CD4-positive, alpha-beta T cell treated with Interleukin-15 for 1 hour (primary cell): Measurements from ENCODE around the gene NINL.
A peak's percentile ranks its signal among the peaks of the same experiment; 100 is the strongest.

Experiments used
- DNase-seq: peaks from one replicate; pipeline ENCODE4 v3.0.0-alpha.2; 2020

The NINL gene

DNA sequence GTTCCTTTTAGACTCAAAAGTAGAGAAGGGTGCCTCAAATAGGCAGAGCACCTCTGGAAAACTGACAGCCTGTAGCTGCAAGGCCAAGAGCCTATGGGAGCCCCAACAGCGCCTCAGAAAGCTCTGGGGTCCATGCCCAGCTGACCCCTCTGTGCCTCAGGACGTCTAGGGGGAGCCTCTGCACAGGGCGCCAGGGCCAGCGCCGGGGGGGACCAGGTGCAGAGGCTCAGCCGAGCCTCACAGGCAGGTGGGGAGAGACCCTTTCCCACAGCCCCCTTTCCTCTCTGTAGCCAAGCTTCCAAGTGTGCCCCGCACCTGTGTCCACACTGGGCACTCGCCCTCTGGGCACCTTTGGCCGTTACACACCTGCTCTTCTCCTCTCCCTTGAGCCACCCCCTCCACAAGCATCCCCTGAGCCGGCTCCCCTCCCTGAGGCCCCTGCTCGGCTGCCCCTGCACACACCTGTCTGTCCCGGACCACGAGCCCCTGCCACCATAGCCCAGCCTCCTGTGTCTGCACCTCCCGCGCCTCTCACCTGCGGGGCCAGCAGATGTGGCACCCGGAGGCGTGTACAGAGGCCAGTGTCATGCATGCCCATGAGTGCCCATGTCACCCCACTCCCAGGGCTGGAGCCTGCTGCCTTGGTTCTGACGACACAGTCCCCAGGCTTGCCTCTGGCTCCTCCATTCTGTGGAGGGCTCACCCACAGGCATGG, 124.6 kb downstream of the NINL start:
- no peak for DNase-seq

DNA sequence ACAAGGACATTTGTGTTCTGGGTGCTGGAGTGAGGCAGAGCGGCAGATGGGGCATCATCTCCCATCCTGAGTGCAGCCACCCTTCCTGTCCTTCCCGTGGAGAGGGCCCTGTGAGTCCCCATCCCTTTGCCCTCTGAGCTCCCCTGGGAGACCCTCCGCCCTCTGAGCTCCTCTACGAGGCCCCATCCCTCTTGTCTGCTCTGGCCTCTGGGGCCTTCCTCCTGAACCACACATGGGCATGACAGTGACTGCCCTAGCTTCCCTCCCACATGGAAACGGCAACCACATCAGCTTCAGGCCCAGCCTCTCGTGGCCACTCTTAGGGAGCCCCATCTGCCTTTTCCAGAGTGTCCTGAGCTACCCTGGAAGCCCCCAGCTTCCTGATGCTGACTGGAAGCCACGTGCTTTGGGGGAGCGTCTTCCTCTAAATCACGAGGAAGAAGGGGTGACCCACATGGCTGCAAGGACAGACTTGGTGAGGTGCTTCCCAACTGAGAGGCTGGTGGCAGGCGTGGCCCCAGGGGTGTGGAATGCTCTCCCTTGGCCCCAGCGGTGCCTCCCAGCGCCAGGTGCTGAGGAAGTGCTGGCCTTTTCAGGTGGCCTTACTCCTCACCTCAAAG, 125.3 kb downstream of the NINL start:
- no peak for DNase-seq

DNA sequence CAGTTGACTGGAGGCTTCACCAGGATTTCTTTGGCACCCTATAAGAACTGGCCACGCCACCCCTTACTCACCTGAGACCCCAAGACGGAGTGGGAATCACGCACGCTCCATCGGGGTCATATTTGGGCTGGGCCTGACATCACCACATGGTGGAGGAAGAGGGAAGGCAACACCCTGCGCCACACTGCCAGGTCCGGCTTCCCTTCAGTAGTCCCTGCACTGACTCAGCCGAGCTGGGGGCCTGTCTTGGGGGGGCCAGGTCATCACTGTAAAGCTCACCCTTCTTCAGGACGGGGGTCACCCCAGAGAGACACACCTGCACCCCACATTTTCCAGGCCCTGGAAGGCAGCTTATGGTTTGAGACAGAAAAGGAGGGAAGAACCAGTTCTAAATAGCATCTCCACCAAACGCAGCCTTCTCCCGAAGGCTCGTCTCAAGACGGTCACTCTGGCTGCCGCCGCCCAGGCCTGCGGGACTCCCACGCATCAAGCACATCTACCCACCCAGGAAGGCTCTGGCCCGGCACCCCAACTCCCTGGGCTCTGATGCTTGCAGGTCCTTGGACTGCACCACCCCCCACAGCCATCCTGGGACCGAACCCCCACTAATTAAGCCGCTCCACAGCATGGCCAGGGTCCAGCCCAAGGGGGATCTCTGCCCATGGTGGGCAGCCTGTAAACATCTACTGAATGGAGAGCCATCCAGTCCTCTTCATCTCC, 126.1 kb downstream of the NINL start:
- no peak for DNase-seq

DNA sequence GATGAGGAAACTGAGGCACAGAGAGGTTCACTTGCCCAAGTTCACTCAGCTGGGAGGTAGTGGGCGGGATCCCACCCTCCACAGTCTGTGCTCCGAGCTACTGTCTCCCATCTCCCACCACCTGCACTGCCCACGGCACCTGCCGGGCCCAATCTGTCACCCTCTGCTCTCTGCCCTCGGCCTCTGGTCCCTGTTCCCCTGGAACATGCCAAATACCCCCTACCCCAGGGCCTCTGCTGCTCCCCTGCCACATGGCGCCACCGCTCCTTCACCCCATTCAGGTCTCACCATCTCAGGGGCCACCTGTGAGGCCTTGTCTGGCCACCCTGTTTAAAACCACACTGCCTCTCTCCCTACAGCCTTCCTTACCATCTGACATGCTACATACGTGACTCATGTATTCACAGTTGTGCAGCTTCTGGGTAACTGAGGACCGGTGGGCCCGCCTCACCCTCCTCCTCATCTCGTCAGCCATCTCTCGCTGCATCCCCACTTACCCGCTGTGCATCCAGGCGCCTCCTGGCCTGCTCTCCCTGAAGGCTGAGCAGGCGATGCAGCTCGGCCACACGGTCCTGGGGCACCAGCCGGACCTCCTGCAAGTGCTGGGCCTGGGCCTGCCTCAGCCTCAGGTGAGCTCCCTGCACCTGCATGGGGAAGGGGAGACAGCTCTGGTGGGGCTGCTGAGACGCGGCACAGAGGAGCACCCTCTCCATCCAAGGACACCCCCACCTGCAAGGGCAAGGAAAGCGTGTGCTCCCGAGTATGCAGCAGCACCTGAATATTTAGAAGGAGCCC, 127.2 kb downstream of the NINL start:
- DNase-seq = no peak

DNA sequence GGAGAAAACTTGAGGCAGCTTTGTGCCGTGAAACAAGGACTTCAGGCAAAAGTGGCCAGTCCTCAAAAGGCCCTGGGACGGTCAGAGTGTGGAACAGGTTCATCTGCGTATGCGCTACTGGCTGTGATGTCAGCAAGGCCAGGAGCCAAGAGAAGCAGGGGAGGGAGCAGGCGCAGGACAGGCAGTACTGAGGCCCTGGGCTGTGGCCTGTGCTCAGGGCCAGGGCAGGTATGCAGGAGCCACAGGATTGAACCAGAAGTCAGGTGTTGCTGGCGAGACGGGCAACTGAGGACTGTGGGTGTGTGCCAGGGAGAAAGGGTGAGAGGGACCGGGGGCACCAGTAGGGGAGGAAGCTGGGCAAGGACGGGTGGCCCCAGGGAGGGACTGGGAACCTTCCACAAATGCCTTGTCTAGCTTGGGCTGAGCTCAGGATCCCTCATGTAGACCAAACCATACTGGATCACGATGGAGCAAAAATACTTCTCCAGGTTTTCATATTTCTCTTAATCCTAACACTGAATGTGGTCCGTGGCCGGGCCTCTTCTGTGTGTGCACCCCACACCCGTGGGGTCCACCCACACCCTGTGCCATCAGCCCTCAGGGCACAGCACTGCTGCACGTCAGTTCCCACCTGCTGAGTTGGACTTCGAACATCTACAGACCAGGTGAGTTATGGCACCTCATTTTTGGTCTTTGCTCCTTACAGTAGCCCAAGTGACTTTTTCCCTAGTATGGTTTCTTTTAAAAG, 131.0 kb downstream of the NINL start:
- no peak for DNase-seq

DNA sequence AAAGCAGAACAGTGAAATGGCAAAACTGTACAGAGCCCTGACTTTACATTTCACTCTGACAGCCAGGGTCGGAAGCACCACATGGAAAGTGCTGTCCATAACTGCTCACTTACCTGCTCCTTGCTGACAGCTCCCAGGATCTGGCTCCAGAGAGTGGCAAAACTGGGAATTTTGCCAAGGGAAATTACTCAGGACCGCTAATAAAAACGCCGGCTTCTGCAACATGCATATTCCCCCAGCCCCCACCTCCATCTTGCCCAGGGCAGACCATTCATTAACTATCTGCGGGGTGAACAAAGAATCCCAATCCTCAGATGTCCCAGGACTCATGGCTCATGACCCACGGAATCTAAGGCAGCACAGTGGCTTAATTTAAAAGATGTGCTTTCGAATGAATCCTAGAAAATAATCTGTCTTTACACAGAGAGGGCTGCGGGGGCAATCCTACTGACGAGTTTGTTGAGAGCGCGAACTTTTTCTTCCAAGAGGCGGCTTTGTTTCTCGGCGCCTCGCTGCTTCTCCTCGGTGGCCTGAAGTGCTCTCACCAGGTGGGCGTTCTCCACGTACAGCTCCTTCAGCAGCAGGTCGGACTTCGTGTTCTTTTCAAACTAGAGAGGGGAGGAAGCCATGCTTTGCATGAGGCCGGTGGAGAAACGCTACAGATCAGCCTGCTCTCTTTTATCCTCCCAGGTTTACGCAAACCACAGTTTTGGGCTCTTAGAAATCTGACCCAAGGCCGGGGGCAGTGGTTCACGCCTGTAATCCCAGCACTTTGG, 132.1 kb downstream of the NINL start:
- no peak for DNase-seq

DNA sequence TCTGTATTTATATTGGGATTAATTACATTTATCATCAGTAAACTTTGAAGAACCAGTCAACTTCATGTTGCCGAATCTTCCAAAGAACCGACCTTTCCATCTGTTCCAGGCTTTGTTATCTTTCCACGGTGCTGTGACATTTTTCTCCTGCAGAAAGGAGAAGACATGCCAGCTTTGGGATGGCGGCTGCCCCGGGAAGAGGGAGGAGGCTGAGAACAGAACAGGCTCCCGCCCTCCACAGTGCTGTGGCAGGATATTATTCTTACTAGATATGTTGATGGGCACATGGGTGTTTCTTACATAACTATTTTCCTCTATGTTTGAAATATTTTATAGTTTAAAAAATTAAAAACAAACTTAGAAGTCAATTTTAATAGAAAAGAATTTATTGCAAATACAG, 133.0 kb downstream of the NINL start:
- no peak for DNase-seq

DNA sequence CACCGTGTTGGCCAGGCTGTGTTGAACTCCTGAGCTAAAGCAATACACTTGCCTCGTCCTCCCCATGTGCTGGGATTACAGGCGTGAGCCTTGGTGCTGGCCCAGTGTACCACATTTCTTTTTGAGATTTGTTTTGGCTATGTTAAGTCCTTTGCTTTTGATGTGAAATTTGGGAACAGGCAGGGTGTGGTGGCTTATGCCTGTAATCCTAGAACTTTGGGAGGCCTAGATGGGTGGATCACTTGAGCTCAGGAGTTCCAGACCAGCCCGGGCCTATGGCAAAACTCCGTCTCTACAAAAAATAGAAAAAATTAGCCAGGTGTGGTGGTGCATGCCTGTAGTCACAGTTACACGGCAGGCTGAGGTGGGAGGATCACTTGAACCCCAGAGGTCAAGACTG, 137.7 kb downstream of the NINL start:
- DNase-seq = no peak

DNA sequence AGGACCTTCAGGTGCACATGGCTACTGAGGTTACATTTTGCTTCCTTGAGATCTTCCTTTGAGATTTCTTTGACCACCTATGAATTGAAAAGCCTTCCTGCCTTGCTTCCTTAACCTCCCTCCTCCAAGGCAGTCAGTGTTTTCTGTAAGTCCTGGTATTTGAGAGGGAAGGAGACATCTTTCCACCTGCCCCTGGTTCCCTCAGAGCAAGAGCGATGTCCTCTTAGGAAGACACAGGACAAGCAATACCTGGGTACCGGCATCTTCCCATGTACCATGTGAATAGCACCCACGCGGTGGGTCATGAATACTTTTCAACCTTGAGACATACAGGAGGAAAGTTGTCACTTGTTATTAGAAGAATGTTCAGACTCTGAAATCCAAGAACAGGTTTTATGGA, 140.8 kb downstream of the NINL start:
- DNase-seq = no peak

DNA sequence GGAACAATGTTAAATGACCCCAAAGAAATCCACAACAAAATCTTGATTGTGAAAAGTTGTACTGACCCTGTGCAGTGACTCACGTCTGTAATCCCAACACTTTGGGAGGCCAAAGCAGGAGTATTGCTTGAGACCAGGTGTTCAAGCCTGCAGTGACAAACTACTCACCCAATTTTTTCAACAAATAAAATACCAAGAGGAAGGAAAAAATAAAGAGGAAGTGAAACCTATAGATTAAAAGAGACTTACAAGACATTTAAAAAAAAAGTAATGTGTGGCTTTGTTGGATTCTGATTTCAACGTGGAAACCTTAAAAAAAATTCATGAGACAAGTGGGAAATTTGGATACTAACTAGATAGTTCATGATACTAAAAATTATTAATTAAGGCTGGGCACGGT, 146.0 kb downstream of the NINL start:
- no peak for DNase-seq

DNA sequence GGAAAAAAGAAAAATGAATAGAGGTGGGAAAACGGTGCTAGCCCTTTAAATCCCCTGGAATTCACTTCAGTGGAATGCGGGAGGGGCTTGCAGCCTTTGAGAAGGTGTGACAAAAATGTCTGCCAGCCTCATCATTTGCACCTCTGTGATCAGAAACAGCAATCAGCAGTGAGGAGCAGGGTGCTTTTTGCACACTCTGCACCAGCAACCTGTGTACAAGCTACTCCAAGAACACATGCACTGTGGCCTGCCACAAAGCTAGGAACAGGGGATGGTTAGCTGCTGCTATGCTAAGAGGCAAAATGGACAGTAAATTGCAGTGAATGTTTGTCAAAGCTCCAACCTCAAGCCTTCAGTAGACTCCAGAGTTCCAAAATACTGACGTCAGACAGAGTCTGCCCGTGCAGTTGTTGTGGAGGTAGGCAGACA, 148.2 kb downstream of the NINL start:
- DNase-seq = no peak

DNA sequence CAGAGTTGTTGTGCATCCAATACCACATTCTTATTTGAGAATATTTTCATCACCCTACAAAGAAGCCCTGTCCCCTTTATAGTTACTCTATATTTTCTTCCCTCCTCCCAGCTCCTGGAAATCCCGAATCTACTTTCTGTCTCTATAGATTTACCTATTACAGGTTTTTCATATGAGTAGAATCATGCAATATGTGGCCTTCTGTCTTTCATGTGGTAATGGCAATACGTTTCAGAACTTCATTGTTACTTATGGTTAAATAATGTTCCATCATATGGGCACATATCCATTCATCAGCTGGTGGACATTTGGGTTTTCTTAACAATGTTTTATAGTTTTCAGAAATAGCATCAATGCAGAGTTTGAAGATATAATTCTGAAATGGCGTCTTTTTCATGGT, 160.8 kb downstream of the NINL start:
- no peak for DNase-seq

DNA sequence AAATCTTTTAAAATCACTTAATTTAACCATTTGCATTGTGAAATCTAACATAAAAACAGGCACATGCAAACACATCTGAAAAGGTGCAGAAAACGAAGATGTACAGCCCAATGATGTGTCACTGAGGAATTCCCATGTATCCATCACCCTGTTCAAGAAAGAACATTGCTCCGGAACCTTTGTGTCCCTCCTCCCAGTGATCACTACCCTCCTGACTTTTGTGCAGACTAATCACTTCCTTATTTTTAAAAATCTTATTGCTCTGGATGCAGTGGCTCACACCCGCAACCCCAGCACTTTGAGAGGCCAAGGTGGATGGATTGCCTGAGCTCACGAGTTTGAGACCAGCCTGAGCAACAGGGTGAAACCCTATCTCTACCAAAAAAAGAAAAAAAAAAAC, 163.3 kb downstream of the NINL start:
- no peak for DNase-seq

DNA sequence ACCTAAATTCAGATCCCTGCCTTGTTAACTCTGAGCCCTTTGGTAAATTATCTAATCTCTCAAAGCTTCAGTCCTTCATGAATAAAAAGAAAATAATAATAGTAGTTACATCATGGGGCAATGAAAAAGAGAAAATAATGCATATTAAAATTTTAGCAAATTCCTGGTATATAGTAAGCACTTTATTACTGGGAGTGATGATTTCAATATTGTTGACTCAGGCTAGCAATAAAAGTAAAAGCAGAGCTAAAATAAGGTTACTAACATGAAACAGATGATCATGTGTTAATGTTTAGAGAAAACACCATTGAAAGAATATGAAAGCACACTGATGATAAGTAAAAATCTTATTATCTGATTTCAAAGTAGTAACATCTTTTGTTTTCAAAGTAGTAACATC, 164.2 kb downstream of the NINL start:
- no peak for DNase-seq

DNA sequence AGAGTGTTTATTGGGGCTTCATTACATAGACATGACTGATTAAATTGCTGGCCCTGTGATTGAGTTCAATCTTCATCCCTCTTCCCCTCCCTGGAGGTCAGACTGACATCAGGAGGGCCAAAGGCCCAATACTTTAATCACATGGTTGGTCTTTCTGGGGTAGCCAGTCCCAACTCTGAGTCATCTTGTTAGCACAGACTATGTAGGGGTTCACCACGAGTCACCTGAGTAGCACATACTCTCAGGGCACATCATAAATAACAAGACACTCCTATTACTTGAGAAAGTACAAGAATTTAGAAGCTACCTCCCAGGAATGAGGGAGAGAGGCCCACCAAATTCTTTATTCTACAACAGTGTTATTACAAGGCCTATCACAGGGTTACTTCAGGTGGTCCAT, 166.6 kb downstream of the NINL start:
- no peak for DNase-seq

DNA sequence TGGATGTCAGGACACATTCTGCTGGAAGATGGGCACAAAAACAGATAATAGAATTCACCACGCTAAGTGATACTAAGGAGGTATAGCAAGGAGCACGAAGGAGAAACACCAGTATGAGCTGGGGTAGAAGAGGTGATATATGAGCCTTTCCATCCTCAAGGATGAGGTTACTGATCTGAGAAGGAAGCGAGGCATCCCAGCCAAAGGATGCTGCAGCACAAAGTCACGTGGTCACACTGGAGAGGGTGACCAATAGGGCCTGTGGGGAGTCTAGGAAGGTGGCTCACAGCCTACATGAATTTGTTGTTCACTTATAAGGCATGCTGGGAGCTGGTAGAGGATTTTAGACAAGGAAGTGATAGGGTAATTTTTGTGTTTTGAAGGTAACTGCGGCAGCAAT, 176.4 kb downstream of the NINL start:
- DNase-seq = no peak

DNA sequence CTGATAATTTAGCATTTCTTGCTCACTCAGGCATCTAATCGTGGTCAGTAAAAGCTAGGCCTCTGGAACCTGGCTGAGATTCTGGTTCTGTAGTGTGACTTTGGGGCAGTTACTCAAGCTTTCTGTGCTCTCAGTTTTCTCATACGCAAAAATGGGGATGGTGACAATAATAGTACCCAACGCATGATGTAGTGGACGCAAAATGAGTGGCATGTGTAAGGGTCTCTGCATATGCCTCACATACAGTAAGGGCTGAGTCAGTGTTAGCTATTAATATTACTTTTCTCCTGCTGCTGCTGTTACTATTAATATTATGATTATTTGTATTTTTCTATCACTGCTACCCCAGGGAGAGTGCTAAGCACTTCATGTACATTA, 177.2 kb downstream of the NINL start:
- no peak for DNase-seq

DNA sequence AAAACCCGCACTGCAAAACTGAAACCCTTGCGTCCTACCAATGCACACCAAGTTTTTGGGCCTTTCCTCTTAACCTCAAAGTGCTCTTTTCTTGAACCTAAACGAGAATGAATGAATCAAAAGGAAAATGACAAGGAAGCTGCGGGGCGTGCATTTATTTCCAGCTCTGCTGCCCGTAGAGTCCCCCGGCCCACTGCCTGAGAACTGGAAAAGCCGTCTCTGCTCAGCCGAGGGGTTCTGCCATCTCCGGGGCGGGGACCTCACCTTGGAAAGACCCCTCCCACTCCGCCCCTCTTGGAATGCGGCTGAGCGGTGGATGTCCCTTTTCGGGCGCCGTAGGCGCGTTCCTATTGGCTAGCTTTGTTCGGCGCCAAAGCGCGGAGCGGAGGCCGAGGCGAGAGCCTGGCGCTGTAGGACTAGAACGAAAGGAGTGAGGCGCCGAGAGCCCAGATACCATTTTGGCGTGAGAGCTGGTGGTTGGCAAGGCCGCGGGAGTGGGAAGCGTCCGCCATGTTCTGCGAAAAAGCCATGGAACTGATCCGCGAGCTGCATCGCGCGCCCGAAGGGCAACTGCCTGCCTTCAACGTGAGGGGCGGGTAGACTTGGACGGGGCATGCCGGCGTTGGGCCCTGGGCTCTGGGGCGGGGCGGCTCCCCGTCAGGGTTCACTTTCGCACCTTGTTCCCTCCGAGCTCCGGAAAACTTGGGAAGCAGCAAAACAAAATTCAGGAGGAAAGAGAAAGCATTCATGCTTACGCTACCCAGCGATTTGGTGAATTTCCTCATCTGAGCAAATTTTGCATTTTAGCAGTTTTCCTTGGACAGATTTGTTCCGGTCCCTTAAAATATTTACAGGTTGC, 177.8 kb downstream of the NINL start, which contains the start of gene GINS1:
GINS1 (plus strand) TSS at position 363 of the 859 bp plus-strand sequence; CDS start at position 511, 148 bp downstream.
- peak; percentile 72 for DNase-seq
